GM21786 (cell line): ENCODE data around the gene PLXDC2.
"Not testable (repeated sequence)": the region's sequence is repeated elsewhere in the genome, so short reads cannot be mapped to it uniquely, and the experiment has no call there.

ENCODE experiments used
- ATAC-seq: cut with Tn5 transposase; IDR thresholded peaks from one replicate; pipeline ENCODE4 v1.9.1; 2021; ENCODE audit not compliant: unreplicated experiment

PLXDC2 gene

GRCh38 chr10:20029523-20029922 lies 213.3 kb downstream of the PLXDC2 start:
- no peak for ATAC-seq

- ATAC-seq = no peak
Observed at GRCh38 chr10:20033476-20033875, 217.2 kb downstream of the PLXDC2 start.

- ATAC-seq = no peak
Observed at GRCh38 chr10:20034732-20035131, 218.5 kb downstream of the PLXDC2 start.

GRCh38 chr10:20040012-20040411 lies 223.8 kb downstream of the PLXDC2 start:
- ATAC-seq = no peak

- no peak for ATAC-seq
Observed at GRCh38 chr10:20041931-20042330, 225.7 kb downstream of the PLXDC2 start.

- ATAC-seq = not testable (repeated sequence)
Observed at GRCh38 chr10:20045100-20045499, 228.9 kb downstream of the PLXDC2 start.

GRCh38 chr10:20048161-20048560 lies 231.9 kb downstream of the PLXDC2 start:
- ATAC-seq = no peak

GRCh38 chr10:20058135-20058534 lies 241.9 kb downstream of the PLXDC2 start:
- no peak for ATAC-seq

- no peak for ATAC-seq
Observed at GRCh38 chr10:20059084-20059835, 243.0 kb downstream of the PLXDC2 start.

GRCh38 chr10:20065814-20066213 lies 249.6 kb downstream of the PLXDC2 start:
- no peak for ATAC-seq

- no peak for ATAC-seq
Observed at GRCh38 chr10:20073167-20073566, 256.9 kb downstream of the PLXDC2 start.

GRCh38 chr10:20075713-20076112 lies 259.5 kb downstream of the PLXDC2 start:
- no peak for ATAC-seq

GRCh38 chr10:20084451-20084850 lies 268.2 kb downstream of the PLXDC2 start:
- ATAC-seq = no peak

- ATAC-seq = no peak
Observed at GRCh38 chr10:20085115-20085514, 268.9 kb downstream of the PLXDC2 start.

GRCh38 chr10:20087353-20087752 lies 271.1 kb downstream of the PLXDC2 start:
- no peak for ATAC-seq

GRCh38 chr10:20088061-20088701 lies 271.9 kb downstream of the PLXDC2 start:
- ATAC-seq = no peak

- no peak for ATAC-seq
Observed at GRCh38 chr10:20089879-20090278, 273.6 kb downstream of the PLXDC2 start.

GRCh38 chr10:20090831-20091230 lies 274.6 kb downstream of the PLXDC2 start:
- ATAC-seq = no peak

- no peak for ATAC-seq
Observed at GRCh38 chr10:20091698-20092097, 275.5 kb downstream of the PLXDC2 start.

- ATAC-seq = no peak
Observed at GRCh38 chr10:20093600-20093999, 277.4 kb downstream of the PLXDC2 start.

- no peak for ATAC-seq
Observed at GRCh38 chr10:20094226-20094976, 278.2 kb downstream of the PLXDC2 start.

GRCh38 chr10:20100171-20100570 lies 283.9 kb downstream of the PLXDC2 start:
- ATAC-seq = no peak
